Measurements from ENCODE around the gene OSER1.
"Not testable (repeated sequence)": the region's sequence is repeated elsewhere in the genome, so short reads cannot be mapped to it uniquely, and the experiment has no call there.

Gene OSER1

DNA sequence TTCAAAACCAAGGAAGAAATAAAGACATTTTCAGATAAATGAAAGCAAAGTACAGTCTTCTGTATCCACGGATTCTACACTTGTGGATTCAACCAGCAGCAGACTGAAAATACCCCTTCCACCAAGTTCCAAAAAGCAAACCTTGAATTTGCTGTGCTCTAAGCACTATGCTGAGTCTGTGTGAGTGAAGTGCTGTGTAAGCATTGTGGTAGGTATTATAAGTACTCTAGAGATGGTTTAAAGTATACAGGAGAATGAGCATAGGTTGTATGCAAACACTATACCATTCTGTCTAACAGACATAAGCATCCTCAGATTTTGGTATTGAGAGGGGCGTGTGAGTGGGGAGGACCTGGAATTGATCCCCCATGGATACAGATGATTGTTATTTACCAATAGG lies 9.6 kb downstream of the OSER1 start:
- no peak for DNase-seq (ENCODE audit: low read depth in 2 of 2)

DNA sequence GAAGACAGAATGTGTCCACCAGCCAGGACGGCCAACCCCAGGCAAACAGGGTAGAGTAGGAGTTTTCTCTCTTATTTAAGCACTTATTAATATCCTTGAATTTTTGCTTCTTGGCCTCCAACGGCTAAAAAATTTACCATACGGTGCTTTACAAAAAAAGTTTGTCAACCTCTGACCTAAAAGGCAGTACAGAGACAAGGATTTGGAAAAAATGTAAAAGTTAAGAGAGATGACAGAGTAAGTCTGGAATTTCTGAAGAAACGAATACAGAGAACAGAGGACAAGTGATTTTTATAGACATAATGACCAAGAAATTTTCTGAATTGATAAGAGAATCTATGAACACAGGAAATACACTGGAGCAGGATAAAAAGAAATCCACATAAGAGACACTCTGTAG lies 10.2 kb downstream of the OSER1 start:
- DNase-seq (ENCODE audit: low read depth in 2 of 2), result no peak

DNA sequence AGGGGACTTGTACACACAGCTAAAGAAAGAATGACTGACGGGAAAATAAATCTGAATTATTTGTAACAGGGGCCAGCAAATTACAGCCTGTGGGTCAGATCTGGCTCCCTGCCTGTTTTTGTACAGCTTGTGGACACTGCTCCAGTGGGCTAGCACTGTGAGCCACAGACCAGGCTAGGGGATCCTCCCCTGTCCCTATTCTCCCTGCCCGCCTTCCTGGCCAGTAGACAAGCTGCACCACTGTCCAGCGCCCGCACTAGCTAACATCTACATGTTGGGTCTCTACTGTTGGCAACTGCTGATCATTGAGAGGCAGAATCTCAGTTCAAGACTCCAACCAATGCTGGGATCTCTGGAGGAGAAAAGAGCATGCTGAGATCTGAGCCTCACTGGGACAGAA lies 10.7 kb downstream of the OSER1 start:
- DNase-seq (ENCODE audit: low read depth in 2 of 2), result no peak

DNA sequence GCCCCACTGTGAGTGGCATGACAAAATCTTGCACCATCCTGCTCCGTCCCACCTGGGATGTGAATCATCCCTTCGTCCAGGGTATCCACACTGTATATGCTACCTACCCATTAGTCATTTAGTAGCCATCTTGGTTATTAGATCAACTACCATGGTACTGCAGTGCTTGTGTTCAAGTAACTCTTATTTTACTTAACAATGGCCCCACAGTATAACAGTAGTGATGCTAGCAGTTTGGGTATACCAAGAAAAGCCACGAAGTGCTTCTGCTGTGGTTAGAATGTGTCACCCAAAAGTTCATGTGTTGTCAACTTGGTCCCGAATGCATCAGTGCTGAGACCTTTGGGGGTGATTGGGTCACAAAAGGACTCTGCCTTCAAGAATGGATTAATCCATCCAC lies 11.7 kb downstream of the OSER1 start:
- DNase-seq (ENCODE audit: low read depth in 2 of 2), result no peak

DNA sequence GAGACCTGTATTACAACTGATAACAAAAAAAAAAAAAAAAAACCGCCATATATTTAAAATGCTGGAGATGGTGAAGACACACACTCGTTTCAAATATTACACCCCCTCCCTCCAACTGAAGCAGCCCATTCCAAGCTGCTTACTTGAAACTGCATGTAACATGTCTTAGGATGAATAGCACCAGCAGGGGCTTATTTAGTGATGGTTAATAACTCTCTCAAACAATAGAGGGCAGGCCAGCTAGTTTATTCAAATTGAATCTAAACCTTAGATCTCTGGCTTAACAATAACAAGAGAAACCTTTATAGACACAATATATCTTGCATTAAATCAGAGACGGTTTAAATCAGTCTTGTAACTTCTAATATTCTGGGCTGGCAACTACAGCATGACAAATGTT lies 14.3 kb downstream of the OSER1 start:
- DNase-seq (ENCODE audit: low read depth in 2 of 2), result no peak

DNA sequence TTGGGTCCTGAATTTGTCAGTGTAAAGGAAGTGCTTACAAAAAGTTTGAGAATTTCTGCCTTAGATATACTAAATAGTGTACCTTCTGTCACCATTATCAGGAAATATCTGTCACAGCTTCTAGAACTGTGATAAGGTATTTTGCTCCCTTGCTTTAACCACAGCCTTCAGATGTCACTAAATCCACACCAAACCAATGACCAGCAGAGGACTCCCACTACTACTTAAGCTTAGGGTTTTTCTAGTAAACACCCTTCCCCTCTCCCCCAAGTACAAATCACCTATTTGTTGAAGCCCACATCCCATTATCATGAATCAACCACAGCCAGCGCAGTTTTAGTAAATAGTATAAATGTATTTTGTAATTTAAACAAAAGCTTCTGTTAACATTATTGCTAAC lies 15.0 kb downstream of the OSER1 start:
- DNase-seq (ENCODE audit: low read depth in 2 of 2), result no peak

DNA sequence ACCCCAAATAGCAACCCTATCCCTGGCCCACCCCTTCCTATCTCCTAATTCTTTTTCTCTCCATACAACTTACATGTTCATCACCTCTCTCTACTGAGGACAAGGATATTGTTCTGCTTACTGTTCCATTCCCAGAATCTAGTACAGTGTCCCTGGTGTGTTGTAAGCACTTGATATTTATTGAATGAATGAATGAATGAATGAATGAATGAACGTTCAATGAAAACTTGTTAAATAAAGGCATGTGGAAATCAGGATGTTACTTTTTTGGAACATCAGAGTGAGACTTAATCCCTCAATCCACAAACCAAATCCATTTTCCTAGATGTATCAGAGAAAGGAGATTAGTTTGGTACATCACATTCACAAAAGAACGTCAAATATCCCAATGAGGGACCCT lies 16.8 kb downstream of the OSER1 start:
- no peak for DNase-seq (ENCODE audit: low read depth in 2 of 2)

DNA sequence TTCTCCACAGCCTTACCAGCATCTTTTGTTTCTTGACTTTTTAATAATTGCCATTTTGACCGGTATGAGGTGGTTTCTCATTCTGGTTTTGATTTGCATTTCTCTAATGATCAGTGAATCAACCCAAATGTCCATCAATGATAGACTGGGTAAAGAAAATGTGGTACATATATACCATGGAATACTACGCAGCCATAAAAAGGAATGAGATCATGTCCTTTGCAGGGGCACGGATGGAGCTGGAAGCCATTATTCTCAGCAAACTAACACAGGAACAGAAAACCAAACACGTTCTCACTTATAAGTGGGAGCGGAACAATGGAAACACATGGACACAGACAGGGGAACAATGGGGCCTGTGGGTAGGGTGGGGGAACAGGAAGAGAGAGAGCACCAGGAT lies 18.9 kb downstream of the OSER1 start:
- DNase-seq (ENCODE audit: low read depth in 2 of 2), result not testable (repeated sequence)

DNA sequence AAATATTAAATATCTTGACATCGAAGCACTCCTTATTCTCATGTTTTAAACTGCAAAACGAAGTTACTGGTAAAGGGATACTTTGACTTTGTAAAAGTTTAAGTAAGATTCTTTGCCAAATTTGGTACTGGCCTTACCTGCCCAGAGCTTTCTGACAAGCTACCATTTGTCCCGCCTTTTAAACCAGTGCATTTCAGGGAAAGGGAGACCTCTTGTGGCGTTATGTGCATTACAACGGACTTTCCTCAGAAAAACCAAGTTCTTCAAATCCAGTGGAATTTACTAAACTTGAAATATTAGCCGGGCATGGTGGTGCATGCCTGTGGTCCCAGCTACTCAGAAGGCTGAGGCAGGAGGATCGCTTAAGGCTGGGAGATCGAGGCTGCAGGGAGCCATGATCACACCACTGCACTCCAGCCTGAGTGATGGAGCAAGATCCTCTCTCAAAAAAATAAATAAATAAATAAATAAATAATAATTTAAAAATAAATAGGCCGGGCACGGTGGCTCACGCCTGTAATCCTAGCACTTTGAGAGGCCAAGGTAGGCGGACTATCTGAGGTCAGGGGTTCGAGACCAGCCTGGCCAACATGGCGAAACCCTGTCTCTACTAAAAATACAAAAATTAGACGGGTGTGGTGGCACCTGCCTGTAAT lies 20.2 kb downstream of the OSER1 start:
- DNase-seq (ENCODE audit: low read depth in 2 of 2), result peak in 1 of 2 experiments; percentile 67

DNA sequence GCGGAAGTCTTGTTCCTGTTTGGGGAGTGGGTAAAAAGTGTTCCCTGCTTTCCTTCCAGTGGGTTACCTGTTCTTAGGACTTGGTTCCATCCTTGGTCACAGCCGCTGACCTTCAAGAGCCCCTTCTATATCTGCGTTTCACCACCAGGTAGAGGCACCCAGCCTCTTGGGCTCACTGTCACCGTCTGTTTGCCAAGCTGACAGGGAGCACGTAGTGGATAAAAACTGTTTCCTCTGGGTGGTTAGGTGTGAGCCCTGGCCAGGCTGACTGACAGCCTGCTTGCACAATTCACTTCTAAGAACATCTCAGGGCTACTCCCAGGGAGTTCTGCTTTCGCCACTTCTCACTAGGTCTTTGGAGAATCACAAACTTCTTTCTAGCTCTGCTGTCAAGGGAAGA lies 21.8 kb downstream of the OSER1 start:
- DNase-seq (ENCODE audit: low read depth in 2 of 2), result no peak

DNA sequence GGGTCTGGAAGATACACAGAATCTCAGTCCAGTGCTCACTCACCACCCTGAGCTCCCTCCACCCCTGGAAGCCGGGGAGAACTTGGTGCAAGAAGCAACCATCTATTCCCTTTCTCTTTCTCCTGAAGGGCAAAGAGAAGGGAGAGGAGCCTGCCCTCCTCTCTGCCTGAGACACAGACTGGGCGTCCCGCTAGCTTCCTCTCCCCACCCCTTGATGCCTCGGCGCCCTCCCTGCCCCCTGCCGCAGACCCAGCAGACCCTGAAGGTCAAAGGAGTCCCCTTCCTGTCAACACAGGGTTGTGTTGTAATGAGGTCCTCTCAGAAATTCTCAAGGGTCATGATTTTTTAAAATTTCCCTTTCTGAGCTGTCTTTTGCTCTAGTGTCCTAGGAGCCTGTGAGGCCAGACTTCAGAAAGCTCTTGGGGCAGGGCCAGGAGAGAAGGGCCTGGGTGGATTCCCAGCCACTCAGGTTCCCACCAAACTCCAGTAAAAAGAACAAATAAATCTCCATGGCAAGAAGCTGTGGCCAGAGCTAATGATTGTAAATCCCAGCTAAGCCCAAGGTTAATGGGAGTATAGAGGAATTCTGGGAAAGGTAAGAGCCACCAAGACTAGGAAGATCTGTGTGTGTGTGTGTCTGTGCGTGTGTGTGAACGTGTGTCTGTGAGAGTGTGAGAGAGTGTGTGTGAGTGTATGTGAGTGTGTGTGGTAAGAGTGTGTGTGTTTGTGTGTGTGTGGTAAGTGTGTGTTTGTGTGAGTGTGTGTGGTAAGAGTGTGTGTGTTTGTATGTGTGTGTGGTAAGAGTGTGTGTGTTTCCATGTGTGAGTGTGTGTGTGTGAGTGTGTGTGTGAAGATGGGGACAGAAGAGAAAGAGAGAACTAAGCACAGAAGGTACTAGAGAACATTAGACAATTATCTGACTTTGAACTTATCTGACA lies 22.5 kb downstream of the OSER1 start:
- DNase-seq (ENCODE audit: low read depth in 2 of 2), result no peak

DNA sequence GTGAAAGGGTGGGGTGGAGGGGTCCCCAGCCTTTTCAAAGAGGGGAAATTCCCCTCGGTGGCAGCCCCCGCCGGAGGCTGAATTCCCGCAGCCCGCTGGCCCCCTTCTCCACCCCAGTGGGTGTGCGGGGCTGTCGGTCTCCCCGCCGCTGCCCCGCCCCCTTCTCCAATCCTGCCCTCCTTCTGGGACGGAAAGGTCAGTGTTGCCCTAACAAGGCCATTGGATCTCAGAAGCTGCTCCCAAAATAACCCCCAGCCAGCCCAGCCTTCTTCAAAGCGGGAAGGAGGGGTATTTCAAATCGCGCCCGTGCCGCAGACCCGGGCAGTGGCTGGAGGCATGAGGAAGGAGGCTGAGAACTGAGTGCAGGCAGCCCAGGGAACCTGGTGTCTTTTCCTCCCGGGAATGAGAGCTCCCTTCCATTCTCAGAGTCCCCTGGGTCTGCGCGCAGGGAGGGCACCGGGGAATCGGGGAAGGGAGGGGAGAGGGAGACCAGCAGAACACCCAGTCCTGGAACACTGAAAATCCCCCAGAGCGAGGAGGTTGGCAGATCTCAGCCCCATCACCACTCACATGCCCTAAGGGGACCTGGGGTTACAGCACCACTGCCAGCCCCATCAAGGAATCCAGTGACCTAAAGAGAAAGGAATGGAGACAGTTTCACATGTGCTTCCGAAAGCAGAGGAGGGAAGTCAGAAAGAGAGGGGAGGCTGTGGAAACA lies 23.4 kb downstream of the OSER1 start, which contains the start of gene JPH2:
TSS of gene JPH2 (minus strand) at position 135 of the 718 bp plus-strand sequence. CDS start 483 bp downstream, outside the sequence.
- DNase-seq (ENCODE audit: low read depth in 2 of 2), result peak in 1 of 2 experiments; percentile 52

DNA sequence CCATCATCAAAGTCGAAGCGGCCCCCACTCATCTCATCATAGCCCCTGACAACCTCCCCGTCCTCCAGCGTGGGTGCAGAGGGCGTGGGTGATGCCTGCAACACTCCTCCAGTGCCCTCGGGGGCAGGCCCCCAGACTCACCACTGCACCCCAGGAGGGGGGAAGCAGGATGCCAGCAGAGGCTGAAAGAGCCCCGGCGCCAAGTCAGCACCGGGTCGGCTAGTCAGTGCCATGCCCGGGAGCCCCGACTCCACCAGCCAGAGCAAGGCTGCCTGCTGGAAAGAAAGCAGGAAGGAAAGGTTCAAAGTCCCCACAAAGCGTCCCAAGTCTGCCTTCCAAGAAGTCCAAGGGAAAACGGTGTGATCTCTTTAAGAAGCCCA lies 23.9 kb downstream of the OSER1 start:
- no peak for DNase-seq (ENCODE audit: low read depth in 2 of 2)

DNA sequence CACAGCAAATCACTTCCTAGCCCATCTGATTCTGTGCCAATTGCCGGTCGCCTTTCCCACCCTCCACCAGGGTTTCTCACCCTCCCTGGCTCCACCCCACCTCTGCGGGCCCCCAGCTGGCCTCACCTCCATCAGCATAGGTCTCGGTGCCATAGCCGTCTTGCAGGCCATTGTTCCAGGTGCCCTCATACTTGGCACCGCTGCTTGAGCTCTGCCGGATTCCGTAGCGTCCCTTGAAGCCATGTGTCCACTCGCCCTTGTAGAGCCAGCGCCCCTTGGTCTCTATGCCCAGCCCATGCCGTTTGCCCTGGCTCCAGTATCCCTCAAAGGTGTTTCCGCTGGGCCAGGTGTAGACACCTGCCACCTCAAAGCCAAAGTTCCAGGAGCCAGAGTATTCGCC lies 24.4 kb downstream of the OSER1 start:
- DNase-seq (ENCODE audit: low read depth in 2 of 2), result no peak

DNA sequence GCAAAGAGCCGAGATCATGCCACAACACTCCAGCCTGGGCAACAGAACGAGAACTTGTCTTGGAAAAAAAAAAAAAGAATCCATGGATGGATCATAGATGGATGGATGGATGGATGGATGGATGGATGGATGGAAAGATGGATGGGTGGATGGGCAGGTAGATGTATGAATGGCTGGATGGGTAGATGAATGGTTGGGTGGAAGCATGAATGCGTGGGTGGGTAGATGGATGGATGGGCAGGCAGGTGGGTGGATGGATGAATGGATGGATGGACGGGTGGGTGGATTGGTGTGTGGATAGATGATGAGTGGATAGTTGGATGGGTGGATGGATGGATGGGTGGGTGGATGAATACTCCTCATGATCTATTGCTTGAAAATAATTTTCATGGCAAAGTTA lies 25.0 kb downstream of the OSER1 start:
- no peak for DNase-seq (ENCODE audit: low read depth in 2 of 2)

DNA sequence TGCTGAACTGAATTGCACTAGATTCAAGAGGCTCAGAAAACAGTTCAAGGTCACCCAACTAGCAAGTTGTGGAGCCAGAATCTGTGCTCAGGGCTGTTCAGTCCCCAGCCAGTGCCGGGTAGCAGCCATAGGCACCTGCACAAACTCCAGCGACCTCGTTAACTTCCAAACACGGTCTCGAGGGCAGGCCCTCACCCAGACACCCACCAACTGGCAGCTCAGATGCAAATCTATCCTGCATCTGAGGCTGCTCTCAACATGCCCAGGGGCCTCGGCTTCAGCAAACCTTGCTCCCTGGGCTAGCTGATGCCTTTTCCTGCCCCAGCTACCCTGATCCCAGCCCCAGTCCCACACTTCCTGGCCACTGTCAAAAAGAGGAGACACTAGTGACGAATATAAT lies 27.3 kb downstream of the OSER1 start:
- no peak for DNase-seq (ENCODE audit: low read depth in 2 of 2)

DNA sequence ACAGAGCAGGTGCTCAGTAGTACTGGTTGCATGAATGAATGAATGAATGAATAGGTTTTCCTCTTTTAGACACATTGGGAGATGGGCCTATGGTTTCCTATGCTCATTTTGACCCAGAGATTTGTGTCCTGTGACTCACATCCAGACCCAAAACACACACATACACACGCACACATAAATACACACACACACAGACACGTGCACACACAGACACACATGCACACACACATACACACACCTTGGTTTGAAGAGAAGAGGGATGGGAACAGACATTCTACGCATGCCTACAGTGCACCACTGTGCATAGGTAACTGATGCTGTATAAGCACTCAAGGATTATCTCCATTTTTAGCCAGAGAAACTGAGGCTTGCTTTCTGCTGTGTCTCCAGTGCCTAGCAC lies 27.7 kb downstream of the OSER1 start:
- no peak for DNase-seq (ENCODE audit: low read depth in 2 of 2)

DNA sequence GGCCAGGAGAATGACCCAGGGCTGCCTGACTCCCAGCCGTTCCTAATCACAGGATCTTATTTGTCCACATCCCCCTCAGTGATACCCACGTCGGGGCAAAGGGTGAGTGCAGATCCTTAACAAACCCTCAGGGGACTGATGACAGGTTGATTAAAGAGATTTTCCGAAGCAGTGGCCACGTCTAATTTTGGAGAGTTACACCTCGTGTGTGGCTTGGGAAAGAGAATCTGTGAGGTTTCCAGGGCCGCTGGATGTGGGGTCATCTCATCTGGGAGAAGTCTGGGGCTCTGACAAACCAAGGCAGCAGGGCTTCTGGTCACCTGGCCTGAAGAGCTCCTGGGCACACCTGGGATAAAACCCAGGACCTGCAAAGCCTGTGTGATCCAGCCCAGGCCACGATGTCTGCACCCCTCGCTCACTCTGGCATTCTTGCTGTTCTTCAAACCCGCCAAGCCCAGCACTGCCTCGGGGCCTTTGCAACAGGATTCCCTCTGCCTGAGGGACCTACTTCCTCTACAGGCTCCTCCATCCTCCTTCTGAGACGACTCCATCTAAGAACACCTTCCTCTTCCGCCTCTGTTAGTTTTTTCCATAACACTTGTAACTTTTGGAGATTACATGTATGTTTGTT lies 28.3 kb downstream of the OSER1 start:
- DNase-seq (ENCODE audit: low read depth in 2 of 2), result no peak

DNA sequence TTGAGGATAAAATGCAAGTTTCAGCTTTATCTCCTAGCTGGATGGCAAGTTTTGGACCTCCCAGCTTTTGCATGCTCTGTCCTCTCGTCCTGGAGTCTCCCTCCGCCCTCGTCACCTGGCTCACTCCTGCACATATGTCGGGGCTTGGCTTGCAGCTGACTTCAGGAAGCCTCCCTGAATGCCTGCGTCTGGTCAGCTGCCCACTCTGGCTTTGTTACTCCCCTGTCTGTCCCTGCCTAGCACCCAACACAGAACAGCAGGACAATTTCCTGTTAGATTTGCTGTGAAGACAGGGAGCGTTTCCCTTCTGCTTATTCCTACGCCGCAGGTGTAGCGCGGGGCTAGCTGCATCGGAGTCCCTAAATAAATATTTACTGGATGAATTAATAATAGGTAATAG lies 29.0 kb downstream of the OSER1 start:
- no peak for DNase-seq (ENCODE audit: low read depth in 2 of 2)

DNA sequence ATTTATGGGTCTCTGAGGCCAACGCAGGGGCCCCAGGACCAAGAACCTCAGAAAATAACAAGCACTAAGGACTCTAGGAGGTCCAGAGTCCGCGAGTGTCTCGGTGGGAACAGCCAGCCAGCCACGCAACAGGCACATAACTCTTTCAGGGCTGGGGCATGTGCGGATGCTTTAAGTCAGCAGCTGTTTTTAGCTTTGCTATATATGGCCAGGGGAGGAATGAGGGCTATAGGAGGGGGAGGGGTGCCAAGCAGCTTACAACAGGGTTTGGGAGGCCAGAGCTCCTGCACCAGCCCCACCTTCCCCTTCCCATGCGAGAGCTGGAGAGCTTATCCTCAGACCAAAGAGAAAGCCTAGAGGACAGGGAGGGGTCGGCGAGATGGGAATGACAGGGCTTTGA lies 29.8 kb downstream of the OSER1 start:
- peak; percentile 56 to 63 for DNase-seq (ENCODE audit: low read depth in 2 of 2)

DNA sequence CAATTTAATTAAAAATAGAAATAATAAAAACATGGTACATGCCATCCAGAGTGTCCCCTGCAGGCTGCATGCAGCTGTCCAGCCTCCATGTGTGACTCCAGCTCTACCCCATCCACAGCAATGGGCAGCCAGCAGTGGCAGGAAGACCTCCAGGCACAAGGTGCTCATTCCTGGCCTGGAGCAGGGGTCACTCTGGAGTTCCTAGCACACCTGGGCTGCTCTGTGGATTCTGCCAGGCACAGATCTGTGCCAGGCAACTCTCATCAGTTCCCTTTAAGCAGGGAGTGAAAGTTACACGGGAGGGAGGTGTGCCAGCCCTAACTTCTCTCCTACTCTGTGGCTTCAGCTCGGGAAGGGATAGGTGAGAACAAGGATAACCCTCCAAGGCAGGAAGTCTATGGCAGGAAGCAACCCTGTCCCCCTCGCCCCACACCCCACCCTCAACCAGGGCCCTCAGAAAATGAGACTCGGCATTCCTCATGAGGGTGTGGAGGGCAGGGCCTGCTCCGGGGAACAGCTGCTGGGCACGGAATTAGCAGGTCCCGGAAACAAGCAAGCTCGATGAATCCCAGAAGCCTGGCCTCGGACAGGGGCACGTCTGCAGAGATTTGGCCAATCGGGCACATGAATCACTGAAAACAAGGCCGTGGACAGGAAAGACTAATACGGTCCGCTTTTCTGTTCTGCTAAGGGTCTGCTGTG lies 33.6 kb downstream of the OSER1 start:
- no peak for DNase-seq (ENCODE audit: low read depth in 2 of 2)
